HEK293T (cell line): ENCODE data around the gene ACTRT2.

Experiments used
- ARNT ChIP-seq: fragments of 450-650 bp; IDR thresholded peaks from 2 replicates; pipeline ENCODE4 v1.6.1; 2017; ENCODE audit warnings: mild to moderate bottlenecking
- BHLHE40 ChIP-seq: fragments of 450-650 bp; IDR thresholded peaks from 2 replicates; pipeline ENCODE4 v1.6.1; 2016; ENCODE audit warnings: mild to moderate bottlenecking, moderate library complexity, borderline replicate concordance
- ELF4 ChIP-seq: fragments of 450-650 bp; IDR thresholded peaks from 2 replicates; pipeline ENCODE4 v1.6.1; 2017; ENCODE audit warnings: antibody characterized with exemption
- FOXA1 ChIP-seq: fragments of 450-650 bp; IDR thresholded peaks from 2 replicates; pipeline ENCODE4 v1.6.1; 2016; ENCODE audit warnings: mild to moderate bottlenecking
- FOXK2 ChIP-seq: fragments of 450-650 bp; IDR thresholded peaks from 2 replicates; pipeline ENCODE4 v1.6.1; 2016; ENCODE audit warnings: mild to moderate bottlenecking
- FOXM1 ChIP-seq: fragments of 450-650 bp; IDR thresholded peaks from 2 replicates; pipeline ENCODE4 v1.6.1; 2017; ENCODE audit warnings: mild to moderate bottlenecking, borderline replicate concordance
- L3MBTL2 ChIP-seq: fragments of 450-650 bp; conservative IDR thresholded peaks from 2 replicates; pipeline ENCODE4 v1.6.1; 2016; ENCODE audit warnings: mild to moderate bottlenecking
- NFRKB ChIP-seq: fragments of 450-650 bp; IDR thresholded peaks from 2 replicates; pipeline ENCODE4 v1.6.1; 2016; ENCODE audit warnings: mild to moderate bottlenecking, moderate library complexity
- PKNOX1 ChIP-seq: fragments of 450-650 bp; IDR thresholded peaks from 2 replicates; pipeline ENCODE4 v1.6.1; 2016
- SP1 ChIP-seq: fragments of 450-650 bp; IDR thresholded peaks from 2 replicates; pipeline ENCODE4 v1.6.1; 2017
- SUZ12 ChIP-seq: fragments of 450-650 bp; IDR thresholded peaks from 2 replicates; pipeline ENCODE4 v1.6.1; 2016; ENCODE audit warnings: mild to moderate bottlenecking
- TARDBP ChIP-seq: fragments of 450-650 bp; IDR thresholded peaks from 2 replicates; pipeline ENCODE4 v1.6.1; 2016
- ZNF384 ChIP-seq: fragments of 450-650 bp; IDR thresholded peaks from 2 replicates; pipeline ENCODE4 v1.6.1; 2016

GRCh38 chr1:3027611-3028371, 6.5 kb downstream of the ACTRT2 start:
- no peak for TF ChIP-seq SP1
- no peak for TF ChIP-seq ARNT
- no peak for TF ChIP-seq BHLHE40
- no peak for TF ChIP-seq PKNOX1
- no peak for TF ChIP-seq ELF4
- no peak for TF ChIP-seq ZNF384
- TF ChIP-seq FOXA1: no peak
- TF ChIP-seq FOXM1: no peak
- no peak for TF ChIP-seq L3MBTL2
- no peak for TF ChIP-seq NFRKB
- no peak for TF ChIP-seq TARDBP
- no peak for TF ChIP-seq SUZ12
- no peak for TF ChIP-seq FOXK2
